Suppressor macrophage treated with lipopolysaccharide for 4 hours (primary cell): ENCODE data around the gene ACTR10.
"Not testable (repeated sequence)": the region's sequence is repeated elsewhere in the genome, so short reads cannot be mapped to it uniquely, and the experiment has no call there.

Experiments
- DNase-seq: peaks from one replicate; pipeline ENCODE4 v3.0.0-alpha.2; 2020

ACTR10 gene

GRCh38 chr14:58227096-58227819 is 27.3 kb downstream of the ACTR10 start:
- DNase-seq: no peak

GRCh38 chr14:58238252-58239243 is 38.6 kb downstream of the ACTR10 start:
- peak; percentile 3 for DNase-seq

DNA sequence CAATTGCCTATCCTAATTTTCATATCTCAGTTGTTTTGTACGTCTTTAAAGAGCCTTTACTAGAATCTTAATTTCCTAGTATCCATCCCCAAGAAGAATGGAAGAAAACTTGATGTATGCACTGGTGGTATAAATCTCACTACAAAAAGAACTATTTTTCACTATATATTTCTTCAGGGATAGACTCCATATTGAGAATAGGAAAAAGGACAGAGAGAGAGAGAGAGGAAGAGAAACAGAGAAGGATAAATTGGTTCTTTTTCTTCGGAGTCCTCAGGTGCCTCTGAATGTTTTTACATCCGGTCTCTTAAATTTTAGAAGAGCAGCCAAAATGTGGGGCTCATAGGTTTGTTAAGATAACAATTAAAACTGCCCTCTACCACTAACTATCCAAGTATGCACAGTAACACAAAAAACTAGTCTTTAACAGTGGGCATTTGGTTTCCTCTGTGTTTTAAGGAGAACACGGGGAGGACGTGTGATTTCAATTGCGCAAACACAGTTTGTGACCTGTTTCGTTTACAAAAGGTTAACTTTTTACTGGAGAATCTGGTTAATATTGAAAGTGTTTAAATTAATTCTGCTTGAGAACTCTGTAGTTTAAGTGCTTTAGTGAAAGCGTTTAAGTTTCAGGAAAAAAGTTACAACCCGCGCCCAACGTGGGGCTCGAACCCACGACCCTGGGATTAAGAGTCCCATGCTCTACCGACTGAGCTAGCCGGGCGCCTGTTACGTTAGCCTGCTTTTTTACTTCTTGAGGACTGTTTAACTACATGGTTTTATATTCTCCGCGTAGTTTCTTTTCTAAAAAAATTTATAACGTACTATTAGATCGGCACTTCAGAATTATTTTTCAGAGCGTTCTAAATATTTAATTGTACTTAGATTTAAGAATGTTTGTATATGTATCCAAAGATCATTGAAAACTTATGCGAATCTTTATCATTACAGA is 39.6 kb downstream of the ACTR10 start:
- DNase-seq: peak; percentile 86

GRCh38 chr14:58243790-58244555 is 44.0 kb downstream of the ACTR10 start:
- peak; percentile 64 for DNase-seq

DNA sequence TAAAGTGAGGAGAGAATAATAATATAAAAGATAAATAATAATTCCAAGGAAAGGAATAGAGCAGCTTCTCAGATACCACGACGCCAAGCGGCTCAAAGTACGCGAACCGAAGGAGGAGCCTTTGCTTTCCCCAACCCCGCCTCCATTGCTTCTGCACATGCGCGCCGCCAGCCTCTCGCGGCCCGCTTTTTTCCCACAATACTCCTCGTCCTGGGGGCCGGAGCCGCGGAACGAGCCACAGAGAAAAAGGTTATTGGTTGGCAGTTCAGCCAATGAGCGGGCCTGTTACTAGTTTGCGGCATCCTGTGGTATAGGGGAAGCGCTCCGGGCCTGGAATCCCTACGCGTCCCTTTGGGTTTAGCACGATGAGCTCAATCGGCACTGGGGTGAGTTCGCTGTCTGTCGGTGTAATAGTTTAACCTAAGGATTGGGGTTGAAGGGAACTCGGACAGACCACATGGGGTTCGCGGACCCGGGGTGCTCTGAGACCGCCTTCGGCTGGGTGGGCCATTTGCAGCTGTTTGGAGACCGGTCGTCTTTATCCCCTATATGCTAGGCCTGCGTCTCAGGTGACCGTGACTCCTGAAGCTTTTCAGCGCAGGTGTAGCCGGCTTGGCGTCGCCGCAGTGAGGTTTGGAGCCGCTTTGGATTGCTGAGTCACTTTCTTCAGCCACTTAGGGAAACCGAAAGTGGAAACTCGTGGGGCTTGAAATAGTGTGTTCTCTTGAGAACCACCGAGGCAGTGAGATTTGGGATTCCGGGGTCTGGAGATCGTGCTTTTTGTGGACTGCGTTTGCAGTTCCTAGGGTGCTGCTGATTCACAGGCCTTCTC is 44.8 kb downstream of the ACTR10 start, which contains the start of gene PSMA3:
PSMA3 (plus strand) TSS at position 288 of the 832 bp plus-strand sequence; CDS start at position 366, 78 bp downstream.
- DNase-seq: peak; percentile 99

- peak; percentile 7 for DNase-seq
Measured at GRCh38 chr14:58245562-58245961, 45.6 kb downstream of the ACTR10 start.

DNA sequence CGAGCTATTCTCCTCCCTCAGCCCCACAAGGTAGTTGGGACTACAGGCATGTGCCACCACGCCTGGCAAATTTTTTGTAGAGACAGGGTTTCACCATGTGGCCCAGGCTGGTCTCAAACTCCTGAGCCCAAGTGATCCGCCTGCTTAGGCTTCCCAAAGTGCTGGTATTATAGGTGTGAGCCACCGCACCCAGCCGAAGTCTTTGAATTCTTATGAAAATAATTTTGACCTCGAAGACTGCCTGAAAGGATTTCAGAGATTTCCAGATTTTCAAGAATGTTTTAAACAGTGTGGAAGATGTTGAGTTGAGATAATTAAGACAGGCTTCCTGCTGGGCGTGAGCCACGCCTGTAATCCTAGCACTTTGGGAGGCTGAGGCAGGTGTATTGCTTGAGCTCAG is 49.7 kb downstream of the ACTR10 start:
- no peak for DNase-seq

GRCh38 chr14:58258156-58258555 is 58.2 kb downstream of the ACTR10 start:
- DNase-seq: no peak

GRCh38 chr14:58262005-58262404 is 62.1 kb downstream of the ACTR10 start:
- not testable (repeated sequence) for DNase-seq

DNA sequence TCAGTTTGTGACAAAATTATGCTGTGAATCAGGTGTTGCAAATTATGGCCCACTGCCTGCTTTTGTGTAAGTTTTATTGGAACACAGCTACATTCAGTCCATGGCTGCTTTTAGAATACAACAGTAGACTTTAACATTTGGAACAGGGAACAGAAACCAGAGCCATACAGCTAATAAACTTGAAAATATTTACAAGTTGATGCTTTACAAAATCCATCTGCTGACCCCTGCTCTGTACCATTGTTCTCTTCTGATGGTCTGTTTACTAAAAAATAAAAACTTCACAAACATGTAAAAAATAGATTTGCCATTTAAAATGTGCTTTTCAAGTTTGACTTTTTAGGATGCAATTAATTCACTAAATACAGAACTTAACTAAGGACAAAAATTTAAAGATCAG is 65.5 kb downstream of the ACTR10 start:
- no peak for DNase-seq

DNA sequence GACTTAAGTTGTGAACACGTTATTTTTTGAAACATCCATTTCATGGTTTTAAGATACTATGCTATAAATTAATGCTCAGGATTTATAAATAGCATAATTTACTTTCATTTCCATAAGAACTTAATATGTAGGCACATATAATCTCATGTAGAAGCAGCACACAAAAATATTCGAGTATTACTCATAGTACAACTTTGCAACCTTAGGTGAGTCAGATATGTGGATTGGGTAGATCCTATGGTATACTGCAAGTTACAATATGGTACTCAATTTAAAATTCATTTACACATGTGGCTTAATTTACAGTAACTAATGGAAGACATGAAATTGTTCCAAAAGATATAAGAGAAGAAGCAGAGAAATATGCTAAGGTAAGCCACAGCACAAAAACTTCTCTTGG is 70.7 kb downstream of the ACTR10 start:
- DNase-seq: no peak

- peak; percentile 9 for DNase-seq
Measured at GRCh38 chr14:58272588-58273372, 72.8 kb downstream of the ACTR10 start.

GRCh38 chr14:58274881-58275280 is 74.9 kb downstream of the ACTR10 start:
- no peak for DNase-seq

DNA sequence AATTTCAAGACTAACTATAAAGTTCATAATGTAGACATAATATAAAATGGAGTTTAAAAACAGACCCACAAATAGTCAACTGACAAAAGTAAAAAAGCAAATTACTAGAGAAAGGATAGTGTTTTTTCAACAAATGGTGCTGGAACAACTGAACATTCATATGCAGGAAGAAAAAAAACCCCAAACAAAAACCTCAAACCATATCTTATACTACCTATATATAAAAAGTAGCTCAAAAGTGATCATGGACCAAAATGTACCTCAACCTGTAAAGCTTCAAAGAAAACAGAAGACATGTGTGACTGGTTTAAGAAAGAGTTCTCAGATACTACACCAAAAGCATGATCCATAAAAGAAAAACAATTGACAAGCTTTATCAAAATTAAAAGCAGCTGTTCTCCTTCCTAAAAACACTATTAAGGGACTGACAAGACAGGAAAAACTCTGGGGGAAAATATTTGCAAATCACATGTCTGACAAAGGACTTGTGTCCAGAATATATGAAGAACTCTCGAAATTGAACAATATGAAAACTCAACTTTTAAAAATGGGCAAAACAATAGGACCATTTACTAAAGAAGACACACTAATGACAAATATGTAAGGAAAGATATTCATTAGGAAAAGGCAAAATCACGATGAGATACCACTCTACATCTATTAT is 75.7 kb downstream of the ACTR10 start:
- DNase-seq: no peak

DNA sequence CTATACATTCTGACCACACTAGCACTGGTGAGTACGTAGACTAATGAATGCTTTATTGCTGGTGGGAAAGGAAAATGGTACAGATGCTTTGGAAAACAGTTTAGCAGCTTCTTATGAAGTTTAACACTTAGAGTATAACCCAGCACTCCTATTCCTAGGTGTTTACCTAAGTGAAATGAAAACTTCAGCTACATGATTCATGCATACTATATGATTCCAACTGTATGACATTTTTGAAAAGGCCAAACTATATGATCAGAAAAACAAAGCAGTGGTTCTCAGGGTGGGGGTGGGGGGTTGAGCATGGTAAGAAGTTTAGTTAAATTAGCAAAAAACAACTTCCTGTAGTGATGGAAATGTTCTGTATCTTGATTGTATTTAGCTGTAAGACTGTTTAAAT is 76.3 kb downstream of the ACTR10 start:
- no peak for DNase-seq

- no peak for DNase-seq
Measured at GRCh38 chr14:58278177-58278576, 78.2 kb downstream of the ACTR10 start.

DNA sequence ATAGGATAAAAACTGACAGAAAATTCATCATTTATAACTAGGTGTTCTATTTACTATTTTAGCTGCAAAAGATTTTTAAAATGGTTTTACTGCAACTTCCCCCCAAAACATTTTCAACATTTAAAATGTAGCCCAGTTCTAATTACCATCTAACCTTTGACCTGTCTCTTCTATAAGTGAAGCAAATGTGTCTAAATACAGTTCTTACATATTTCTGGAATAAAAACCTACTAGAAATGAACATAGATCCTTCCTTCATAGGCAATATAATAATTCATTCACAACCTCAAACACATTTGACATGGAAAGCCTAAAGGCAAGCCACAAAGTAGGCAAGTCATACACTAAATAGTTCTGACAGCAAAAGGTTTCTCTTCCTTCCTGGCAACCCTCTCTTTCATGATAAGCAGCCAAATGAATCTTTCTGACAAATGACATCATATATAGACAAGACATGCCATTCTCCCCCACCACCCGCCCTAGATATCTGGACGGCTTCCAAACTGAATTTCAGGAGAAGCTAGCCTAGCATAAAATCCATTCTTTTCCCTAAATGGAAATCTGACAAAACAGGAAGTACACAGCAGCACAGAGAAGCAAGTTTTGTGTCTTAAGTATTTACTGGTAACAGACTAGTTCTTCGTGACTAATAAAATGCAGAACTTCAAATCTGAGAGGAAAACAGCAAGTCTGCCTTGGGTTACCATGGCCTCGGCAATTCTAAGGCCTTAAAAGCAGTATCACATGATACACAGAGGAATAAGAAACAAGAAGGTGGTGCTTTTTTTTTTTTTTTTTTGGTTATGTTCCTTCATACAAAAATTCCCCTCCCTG is 81.2 kb downstream of the ACTR10 start:
- peak; percentile 96 for DNase-seq

DNA sequence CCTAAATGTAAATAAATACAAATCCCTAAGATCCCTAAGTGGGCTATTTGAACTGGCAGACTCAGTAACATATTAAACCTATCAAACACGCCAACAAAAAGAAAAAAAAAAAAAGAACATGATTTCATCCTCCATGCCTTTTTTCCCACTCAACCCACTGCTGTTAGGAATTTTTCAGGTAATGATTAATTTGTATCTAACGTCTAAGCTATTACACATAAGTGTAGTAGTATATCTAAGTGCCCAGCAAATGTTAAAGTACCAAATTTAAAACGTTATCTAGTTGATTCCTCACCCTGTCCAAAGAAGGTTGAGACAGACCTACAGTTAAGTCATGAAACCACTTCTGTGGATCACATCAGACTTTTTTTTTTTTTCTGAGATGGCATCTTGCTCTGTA is 82.0 kb downstream of the ACTR10 start:
- peak; percentile 25 for DNase-seq
